H9 (cell line): ENCODE measurements around the gene TSHZ1. TPM values are rescaled to one million over a fixed set of nuclear protein-coding genes. Genes with fewer than 3 reads are reported as not detected.

Experiments used
- DNase-seq: peaks from one replicate; pipeline ENCODE4 v3.0.0-alpha.2; 2017
- H2AFZ ChIP-seq: one replicate; pipeline ENCODE4 v1.6.1; 2013; ENCODE audit warnings: mild to moderate bottlenecking, low read length, control low read depth, moderate library complexity
- H2AK5ac ChIP-seq: 2 replicates; pipeline ENCODE4 v1.6.1; 2013; ENCODE audit warnings: low read length, control low read depth, mixed read lengths; ENCODE audit not compliant: insufficient read length
- H2BK120ac ChIP-seq: one replicate; pipeline ENCODE4 v1.6.1; 2013; ENCODE audit warnings: low read depth, mild to moderate bottlenecking, low read length, control low read depth, inconsistent platforms; ENCODE audit not compliant: poor library complexity, severe bottlenecking
- H2BK12ac ChIP-seq: 2 replicates; pipeline ENCODE4 v1.6.1; 2013; ENCODE audit warnings: low read length, control low read depth, mixed read lengths, low read depth; ENCODE audit not compliant: insufficient read length
- H2BK15ac ChIP-seq: 2 replicates; pipeline ENCODE4 v1.6.1; 2013; ENCODE audit warnings: low read depth, low read length, control low read depth
- H2BK20ac ChIP-seq: one replicate; pipeline ENCODE4 v1.6.1; 2013; ENCODE audit warnings: low read depth, mild to moderate bottlenecking, low read length, control low read depth, inconsistent platforms; ENCODE audit not compliant: poor library complexity, severe bottlenecking
- H2BK5ac ChIP-seq: 2 replicates; pipeline ENCODE4 v1.6.1; 2013; ENCODE audit warnings: low read length, control low read depth, mixed read lengths; ENCODE audit not compliant: insufficient read length
- H3K14ac ChIP-seq: 2 replicates; pipeline ENCODE4 v1.6.1; 2013; ENCODE audit warnings: low read length, control low read depth; ENCODE audit not compliant: insufficient read depth
- H3K18ac ChIP-seq: 2 replicates; pipeline ENCODE4 v1.6.1; 2013; ENCODE audit warnings: low read depth, mild to moderate bottlenecking, mixed read lengths, low read length, control low read depth; ENCODE audit not compliant: insufficient read length
- H3K23ac ChIP-seq: 2 replicates; pipeline ENCODE4 v1.6.1; 2013; ENCODE audit warnings: low read length, control low read depth, mixed read lengths, low read depth; ENCODE audit not compliant: insufficient read length
- H3K23me2 ChIP-seq: 2 replicates; pipeline ENCODE4 v1.6.1; 2013; ENCODE audit warnings: low read depth, mild to moderate bottlenecking, mixed read lengths, low read length, control low read depth; ENCODE audit not compliant: insufficient read length, poor library complexity, severe bottlenecking
- H3K27ac ChIP-seq: 2 replicates; pipeline ENCODE4 v1.5.1; 2013; ENCODE audit warnings: low read length, control low read depth, mixed read lengths, low read depth; ENCODE audit not compliant: insufficient read length
- H3K27me3 ChIP-seq: 2 replicates; pipeline ENCODE4 v1.6.1; 2013; ENCODE audit warnings: low read length, control low read depth, inconsistent platforms; ENCODE audit not compliant: insufficient read depth
- H3K4ac ChIP-seq: 2 replicates; pipeline ENCODE4 v1.6.1; 2013; ENCODE audit warnings: low read depth, mild to moderate bottlenecking, control low read depth, inconsistent platforms, low read length, moderate library complexity
- H3K4me1 ChIP-seq: 2 replicates; pipeline ENCODE4 v1.6.1; 2013; ENCODE audit warnings: low read length, control low read depth, inconsistent platforms; ENCODE audit not compliant: insufficient read depth
- H3K4me2 ChIP-seq: 2 replicates; pipeline ENCODE4 v1.6.1; 2013; ENCODE audit warnings: low read length, control low read depth, mixed read lengths; ENCODE audit not compliant: insufficient read length, insufficient read depth
- H3K56ac ChIP-seq: 2 replicates; pipeline ENCODE4 v1.6.1; 2013; ENCODE audit warnings: low read depth, mild to moderate bottlenecking, mixed read lengths, low read length, control low read depth; ENCODE audit not compliant: insufficient read length
- H3K79me1 ChIP-seq: 2 replicates; pipeline ENCODE4 v1.6.1; 2013; ENCODE audit warnings: low read depth, mild to moderate bottlenecking, moderate library complexity, low read length, control low read depth, inconsistent platforms; ENCODE audit not compliant: insufficient read depth, poor library complexity, severe bottlenecking
- H3K79me2 ChIP-seq: 2 replicates; pipeline ENCODE4 v1.6.1; 2013; ENCODE audit warnings: low read length, control low read depth, inconsistent platforms; ENCODE audit not compliant: insufficient read depth
- H3K9ac ChIP-seq: 2 replicates; pipeline ENCODE4 v1.6.1; 2013; ENCODE audit warnings: low read length, control low read depth, mixed read lengths; ENCODE audit not compliant: insufficient read length; ENCODE audit errors: extremely low read depth
- H3K9me3 ChIP-seq: one replicate; pipeline ENCODE4 v1.6.1; 2013; ENCODE audit warnings: low read depth, low read length, inconsistent platforms; ENCODE audit not compliant: control insufficient read depth
- H3T11ph ChIP-seq: one replicate; pipeline ENCODE4 v1.6.1; 2013; ENCODE audit warnings: mild to moderate bottlenecking, low read length, control low read depth, inconsistent platforms
- H4K20me1 ChIP-seq: one replicate; pipeline ENCODE4 v1.6.1; 2013; ENCODE audit not compliant: control insufficient read depth, insufficient read length, insufficient read depth
- H4K5ac ChIP-seq: 2 replicates; pipeline ENCODE4 v1.6.1; 2013; ENCODE audit warnings: low read depth, mild to moderate bottlenecking, mixed read lengths, low read length, control low read depth; ENCODE audit not compliant: insufficient read length
- H4K8ac ChIP-seq: replicated peaks from 2 replicates; pipeline ENCODE4 v1.6.1; 2013; ENCODE audit warnings: low read length, control low read depth, mixed read lengths, low read depth; ENCODE audit not compliant: insufficient read length
- H4K91ac ChIP-seq: 2 replicates; pipeline ENCODE4 v1.6.1; 2013; ENCODE audit warnings: low read depth, mild to moderate bottlenecking, moderate library complexity, mixed read lengths, low read length, control low read depth; ENCODE audit not compliant: insufficient read length
- H3K27ac Mint-ChIP-seq, 3 experiments: 2 replicates in 2 of 3; 3 replicates in 1 of 3; pipeline ENCODE4 v1.8.0; 2020 to 2021; ENCODE audit warnings: mixed read lengths in 3 of 3, mild to moderate bottlenecking in 1 of 3, moderate library complexity in 1 of 3
- H3K27me3 Mint-ChIP-seq: 2 replicates; pipeline ENCODE4 v1.8.0; 2021; ENCODE audit warnings: low read depth, mild to moderate bottlenecking, moderate library complexity, mixed read lengths
- H3K36me3 Mint-ChIP-seq, 3 experiments: 2 replicates in 2 of 3; 3 replicates in 1 of 3; pipeline ENCODE4 v1.8.0; 2020 to 2021; ENCODE audit warnings: low read depth in 3 of 3, mixed read lengths in 3 of 3; ENCODE audit not compliant: insufficient read depth in 1 of 3
- H3K4me1 Mint-ChIP-seq, 2 experiments: 2 replicates each; pipeline ENCODE4 v1.8.0; 2020; ENCODE audit warnings: mixed read lengths in 2 of 2
- H3K4me3 Mint-ChIP-seq, 2 experiments: 2 replicates in 1 of 2; 3 replicates in 1 of 2; pipeline ENCODE4 v1.8.0; 2020 to 2021; ENCODE audit warnings: mild to moderate bottlenecking in 2 of 2, mixed read lengths in 2 of 2, moderate library complexity in 1 of 2
- H3K9me3 Mint-ChIP-seq, 2 experiments: 2 replicates in 1 of 2; 3 replicates in 1 of 2; pipeline ENCODE4 v1.8.0; 2020; ENCODE audit warnings: mild to moderate bottlenecking in 2 of 2, mixed read lengths in 2 of 2, moderate library complexity in 1 of 2
- CTCF ChIP-seq: fragments of 200-600 bp; sonication (generic); conservative IDR thresholded peaks from 3 replicates; pipeline ENCODE4 v1.8.0; 2021; ENCODE audit warnings: antibody characterized with exemption, mild to moderate bottlenecking
- WGBS: extraction: QIAGEN DNeasy Blood & Tissue Kit; methylation state at CpG from one replicate; pipeline ENCODE4 v1.1.7; 2013; ENCODE audit warnings: missing lambda C conversion rate, low lambda C conversion rate, mixed read lengths; ENCODE audit not compliant: insufficient read length; ENCODE audit errors: extremely low coverage; 5-methylcytosine and 5-hydroxymethylcytosine counted together
- total RNA-seq: library from RNA; stranded (reverse); gene quantifications from 2 replicates; pipeline ENCODE4 v1.2.1, GENCODE V29; 2021

The TSHZ1 gene
- total RNA-seq, 1 experiment from 2014 or later: 0.15 TPM

- WGBS: no CpG with 5 or more reads among the region's 11 CpGs
- Mint-ChIP-seq H3K4me3 (no peak overlapping the region), H3K36me3 (no peaks in the 10 kb centered on the region; a peak in 1 of 7 replicates)
Observed at GRCh38 chr18:75317703-75318102, 107.1 kb downstream of the TSHZ1 start.

More at GRCh38 chr18:75317703-75318102, 107.1 kb downstream of the TSHZ1 start:
- H3K27me3 Mint-ChIP-seq: no peaks in the 10 kb centered on the region; the same call in 1 of the 2 replicates
- Histone ChIP-seq H3K4me2 (no peak overlapping the region), H3K18ac (no peak overlapping the region), H3K27ac (no peak overlapping the region), H2AFZ (no peak overlapping the region), H3T11ph (no peak overlapping the region), H3K23me2 (no peaks in the 10 kb centered on the region), H3K14ac (no peak overlapping the region), H3K27me3 (no peaks in the 10 kb centered on the region), H2BK12ac (no peak overlapping the region), H2BK120ac (no peak overlapping the region), H2BK15ac (no peak overlapping the region), H3K79me1 (no peaks in the 10 kb centered on the region), H3K9me3 (no peaks in the 10 kb centered on the region), H4K20me1 (no peaks in the 10 kb centered on the region), H3K23ac (no peak overlapping the region), H4K8ac (no peak overlapping the region), H4K5ac (no peak overlapping the region), H2AK5ac (no peak overlapping the region), H2BK5ac (no peak overlapping the region), H2BK20ac (no peak overlapping the region), H3K79me2 (no peaks in the 10 kb centered on the region), H3K4me1 (no peaks in the 10 kb centered on the region), H3K9ac (no peak overlapping the region), H3K4ac (no peak overlapping the region), H4K91ac (no peak overlapping the region), H3K56ac (no peak overlapping the region)
- no peak for TF ChIP-seq CTCF
- peaks cover 0 to 1% of the 10 kb centered on the region in 2 experiments; a peak in 1 of 5 replicates for H3K9me3 Mint-ChIP-seq
- no peak overlapping the region for H3K27ac Mint-ChIP-seq
- no peak for DNase-seq
- H3K4me1 Mint-ChIP-seq: no peaks in the 10 kb centered on the region
